ENCODE results near the gene ZFYVE21.

The ZFYVE21 gene

GRCh38 chr14:103725001-103725682 lies 9.5 kb downstream of the ZFYVE21 start:
- no peak for DNase-seq (ENCODE audit: low read depth)

GRCh38 chr14:103725739-103726395 lies 10.3 kb downstream of the ZFYVE21 start:
- DNase-seq (ENCODE audit: low read depth): no peak

GRCh38 chr14:103726474-103726873 lies 10.9 kb downstream of the ZFYVE21 start:
- no peak for DNase-seq (ENCODE audit: low read depth)

- DNase-seq (ENCODE audit: low read depth): no peak
These were observed 11.8 kb downstream of the ZFYVE21 start for GRCh38 chr14:103727313-103727980.

GRCh38 chr14:103728141-103728540 lies 12.5 kb downstream of the ZFYVE21 start:
- DNase-seq (ENCODE audit: low read depth): no peak

GRCh38 chr14:103728721-103729120 lies 13.1 kb downstream of the ZFYVE21 start:
- no peak for DNase-seq (ENCODE audit: low read depth)

- no peak for DNase-seq (ENCODE audit: low read depth)
These were observed 14.2 kb downstream of the ZFYVE21 start for GRCh38 chr14:103729496-103730448.

GRCh38 chr14:103730490-103731035 lies 15.0 kb downstream of the ZFYVE21 start:
- no peak for DNase-seq (ENCODE audit: low read depth)

GRCh38 chr14:103731481-103731880 lies 15.9 kb downstream of the ZFYVE21 start:
- DNase-seq (ENCODE audit: low read depth): no peak

GRCh38 chr14:103731916-103732867 lies 16.6 kb downstream of the ZFYVE21 start:
- DNase-seq (ENCODE audit: low read depth): no peak

- DNase-seq (ENCODE audit: low read depth): no peak
These were observed 17.4 kb downstream of the ZFYVE21 start for GRCh38 chr14:103732868-103733620.

GRCh38 chr14:103733651-103734050 lies 18.0 kb downstream of the ZFYVE21 start:
- DNase-seq (ENCODE audit: low read depth): no peak

GRCh38 chr14:103734081-103734888 lies 18.7 kb downstream of the ZFYVE21 start:
- no peak for DNase-seq (ENCODE audit: low read depth)

DNA sequence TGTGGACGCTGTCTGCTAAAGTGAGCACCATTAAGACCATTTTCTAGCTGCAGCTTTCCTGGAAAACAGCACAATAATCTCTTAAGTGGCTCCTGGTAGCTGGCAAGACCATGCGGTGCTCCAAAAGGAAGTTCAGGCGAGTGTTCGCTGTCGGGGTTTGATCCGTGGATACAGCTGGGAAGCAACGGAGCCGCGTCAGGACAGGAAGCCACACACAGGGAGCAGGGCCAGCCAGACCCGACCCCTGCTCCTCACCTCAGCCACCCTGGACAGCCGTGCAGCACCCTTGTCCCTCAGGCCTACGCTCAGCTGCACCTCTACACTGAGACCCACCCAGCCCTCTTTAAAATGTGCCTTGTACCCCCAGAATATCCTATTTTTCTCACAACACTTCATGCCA lies 19.4 kb downstream of the ZFYVE21 start:
- DNase-seq (ENCODE audit: low read depth): no peak

- DNase-seq (ENCODE audit: low read depth): no peak
These were observed 19.8 kb downstream of the ZFYVE21 start for GRCh38 chr14:103735439-103735814.

DNA sequence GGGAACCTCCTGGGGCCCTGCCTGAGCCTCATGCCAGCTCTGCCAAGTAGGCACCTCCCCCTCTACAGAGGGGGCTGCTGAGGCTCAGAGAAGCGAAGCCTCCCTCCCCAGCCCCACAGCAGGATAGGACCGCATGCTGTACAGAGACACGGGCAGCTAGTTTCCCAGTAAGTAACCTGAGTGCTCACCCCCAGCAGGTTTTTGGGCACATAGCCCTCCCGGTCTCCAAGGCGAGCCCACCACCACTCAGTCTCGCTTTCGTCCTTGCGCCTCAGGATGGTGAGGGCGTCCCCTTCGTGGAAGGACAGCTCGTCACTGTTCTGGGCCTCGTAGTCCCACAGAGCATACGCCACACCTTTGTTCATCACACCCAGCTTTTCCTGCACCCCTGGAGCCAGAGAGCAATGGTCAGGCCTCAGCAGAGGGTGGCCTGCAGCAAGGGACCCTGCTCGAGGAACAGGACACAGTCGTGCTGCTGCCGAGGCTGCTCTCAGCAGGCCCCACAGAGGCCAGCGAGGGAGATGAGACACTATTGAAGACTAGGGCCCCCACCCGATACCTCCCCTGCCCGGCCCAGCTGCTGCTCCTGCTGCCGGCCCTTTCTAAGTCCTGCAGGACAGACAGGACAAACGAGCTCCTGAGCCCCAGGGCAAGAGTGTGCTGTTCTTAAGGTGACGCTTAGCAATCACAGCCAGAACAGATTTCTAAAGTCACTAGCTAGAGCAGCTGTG lies 20.4 kb downstream of the ZFYVE21 start:
- DNase-seq (ENCODE audit: low read depth): no peak

GRCh38 chr14:103736546-103737431 lies 21.2 kb downstream of the ZFYVE21 start:
- DNase-seq (ENCODE audit: low read depth): no peak
